HepG2 (cell line): ENCODE measurements around the gene C3orf38. TPM values are rescaled to one million over a fixed set of nuclear protein-coding genes. Genes with fewer than 3 reads are reported as not detected.

ENCODE experiments used
- ELF3 ChIP-seq: IDR thresholded peaks from 2 replicates; pipeline ENCODE4 v1.6.1; 2016; ENCODE audit warnings: missing genetic modification reagents, missing compliant biosample characterization
- GFI1 ChIP-seq: sonication (generic); formaldehyde crosslinking; IDR thresholded peaks from 2 replicates; pipeline ENCODE4 v1.5.0; 2020; ENCODE audit warnings: missing genetic modification reagents, mild to moderate bottlenecking, borderline replicate concordance
- KAT8 ChIP-seq: IDR thresholded peaks from 2 replicates; pipeline ENCODE4 v1.6.1; 2016; ENCODE audit warnings: missing genetic modification reagents, missing compliant biosample characterization
- MNT ChIP-seq: fragments of 450-650 bp; IDR thresholded peaks from 2 replicates; pipeline ENCODE4 v1.6.1; 2016
- NR3C1 ChIP-seq: sonication (generic); formaldehyde crosslinking; IDR thresholded peaks from 2 replicates; pipeline ENCODE4 v1.4.0; 2020; ENCODE audit warnings: missing genetic modification reagents
- POGZ ChIP-seq: sonication (generic); formaldehyde crosslinking; IDR thresholded peaks from 2 replicates; pipeline ENCODE4 v1.4.0; 2020; ENCODE audit warnings: mild to moderate bottlenecking, missing genetic modification reagents
- SNRNP70 ChIP-seq: fragments of 200-400 bp; formaldehyde crosslinking; IDR thresholded peaks from 2 replicates; pipeline ENCODE4 v1.6.1; 2017; ENCODE audit warnings: mild to moderate bottlenecking, low read depth, low read length, moderate library complexity
- SPEN ChIP-seq: sonication (generic); formaldehyde crosslinking; IDR thresholded peaks from 2 replicates; pipeline ENCODE4 v1.5.1; 2020; ENCODE audit warnings: low read depth, mild to moderate bottlenecking, missing genetic modification reagents
- THAP9 ChIP-seq: sonication (generic); formaldehyde crosslinking; IDR thresholded peaks from 2 replicates; pipeline ENCODE4; 2020; ENCODE audit warnings: missing genetic modification reagents, mild to moderate bottlenecking, borderline replicate concordance
- TIGD3 ChIP-seq: sonication (generic); formaldehyde crosslinking; IDR thresholded peaks from 2 replicates; pipeline ENCODE4 v1.5.1; 2020; ENCODE audit warnings: mild to moderate bottlenecking, missing genetic modification reagents, borderline replicate concordance
- ZKSCAN8 ChIP-seq: IDR thresholded peaks from 2 replicates; pipeline ENCODE4 v1.6.1; 2016; ENCODE audit warnings: borderline replicate concordance, missing genetic modification reagents, missing compliant biosample characterization
- ZNF205 ChIP-seq: IDR thresholded peaks from 2 replicates; pipeline ENCODE4 v1.6.1; 2018; ENCODE audit warnings: missing biosample characterization, missing genetic modification reagents
- ZNF274 ChIP-seq: sonication (generic); formaldehyde crosslinking; IDR thresholded peaks from 2 replicates; pipeline ENCODE4 v1.5.1; 2020; ENCODE audit warnings: mild to moderate bottlenecking, missing genetic modification reagents
- ZNF337 ChIP-seq: sonication (generic); formaldehyde crosslinking; IDR thresholded peaks from 2 replicates; pipeline ENCODE4 v1.5.1; 2020; ENCODE audit warnings: missing genetic modification reagents, low read depth, mild to moderate bottlenecking, borderline replicate concordance
- ZNF362 ChIP-seq: sonication (generic); formaldehyde crosslinking; IDR thresholded peaks from 2 replicates; pipeline ENCODE4 v1.4.0; 2020; ENCODE audit warnings: missing genetic modification reagents, mild to moderate bottlenecking, borderline replicate concordance
- ZNF446 ChIP-seq: sonication (generic); formaldehyde crosslinking; IDR thresholded peaks from 2 replicates; pipeline ENCODE4 v1.5.0; 2020; ENCODE audit warnings: mild to moderate bottlenecking, missing genetic modification reagents
- ZNF589 ChIP-seq: sonication (generic); formaldehyde crosslinking; conservative IDR thresholded peaks from 2 replicates; pipeline ENCODE4 v1.8.0; 2022; ENCODE audit warnings: mild to moderate bottlenecking, moderate library complexity, missing genetic modification reagents
- polyA plus RNA-seq, 8 experiments: library from polyadenylated mRNA; depleted of rRNA in 3 of 8; stranded (reverse) in 7 of 8; unstranded in 1 of 8; fragments of >200 nt; fragmentation: Illumina TruSeq in 4 of 8; extraction: Trizol in 4 of 8; gene quantifications; 2 replicates each; pipeline versions ENCODE4 v1.2.1 to v1.2.3, GENCODE V29; 2011 to 2016; ENCODE audit warnings: low read depth in 4 of 8, missing spikeins in 1 of 8, mixed read lengths in 1 of 8; ENCODE audit not compliant: insufficient read depth in 1 of 8
- total RNA-seq, 5 experiments: library from RNA; depleted of rRNA; stranded (reverse); fragments of >200 nt; fragmentation: Illumina TruSeq; extraction: Trizol; gene quantifications; 2 replicates each; pipeline ENCODE4 v1.2.3, GENCODE V29; 2016; ENCODE audit warnings: low read depth in 1 of 5
- TF ChIP-seq, protein P1 (sequence below): sonication (generic); formaldehyde crosslinking; IDR thresholded peaks from 2 replicates; pipeline ENCODE4 v1.4.0; 2020; ENCODE audit warnings: mild to moderate bottlenecking, missing genetic modification reagents

The C3orf38 gene
- total and polyA plus RNA-seq, 2 of the 13 experiments (the other 11 are each of a cell fraction or from before 2014, with no cell fraction given): 6.0 to 17.5 TPM

- TF ChIP-seq POGZ (CRISPR knock-in tag): peak; percentile 92
- peak; percentile 24; the same call in 1 of the 2 replicates for TF ChIP-seq ZNF446
- TF ChIP-seq THAP9 (CRISPR knock-in tag): peak; percentile 81; the same call in 1 of the 2 replicates
- 0 out of 2 replicates have a peak, but pooled peaks have one; percentile 22 for TF ChIP-seq ZNF589
- peak; percentile 95 for TF ChIP-seq SPEN
- TF ChIP-seq KAT8 (CRISPR knock-in tag): peak; percentile 98
- TF ChIP-seq TIGD3 (CRISPR knock-in tag): no peak
- peak; percentile 37; the same call in 1 of the 2 replicates for TF ChIP-seq ZNF205 (CRISPR knock-in tag)
- no peak for TF ChIP-seq SNRNP70
- peak; percentile 93; the same call in 1 of the 2 replicates for TF ChIP-seq ZNF337
- 0 out of 2 replicates have a peak, but pooled peaks have one; percentile 29 for TF ChIP-seq GFI1 (CRISPR knock-in tag)
- peak; percentile 32; the same call in 1 of the 2 replicates for TF ChIP-seq ZNF362 (CRISPR knock-in tag)
- no peak for TF ChIP-seq ZKSCAN8 (CRISPR knock-in tag)
- TF ChIP-seq NR3C1 (CRISPR knock-in tag): no peak
- TF ChIP-seq ZNF274 (CRISPR knock-in tag): no peak
- no peak; the same call in 1 of the 2 replicates for TF ChIP-seq MNT
- peak; percentile 87 for TF ChIP-seq ELF3 (CRISPR knock-in tag)
- TF ChIP-seq, protein P1, sequence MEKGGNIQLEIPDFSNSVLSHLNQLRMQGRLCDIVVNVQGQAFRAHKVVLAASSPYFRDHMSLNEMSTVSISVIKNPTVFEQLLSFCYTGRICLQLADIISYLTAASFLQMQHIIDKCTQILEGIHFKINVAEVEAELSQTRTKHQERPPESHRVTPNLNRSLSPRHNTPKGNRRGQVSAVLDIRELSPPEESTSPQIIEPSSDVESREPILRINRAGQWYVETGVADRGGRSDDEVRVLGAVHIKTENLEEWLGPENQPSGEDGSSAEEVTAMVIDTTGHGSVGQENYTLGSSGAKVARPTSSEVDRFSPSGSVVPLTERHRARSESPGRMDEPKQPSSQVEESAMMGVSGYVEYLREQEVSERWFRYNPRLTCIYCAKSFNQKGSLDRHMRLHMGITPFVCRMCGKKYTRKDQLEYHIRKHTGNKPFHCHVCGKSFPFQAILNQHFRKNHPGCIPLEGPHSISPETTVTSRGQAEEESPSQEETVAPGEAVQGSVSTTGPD (CRISPR knock-in tag): no peak
Observed at GRCh38 chr3:88149509-88150362, at the start of gene C3orf38 (continued).
